K562 (cell line): Measurements from ENCODE around the gene FKRP. TPM values are rescaled to one million over a fixed set of nuclear protein-coding genes. Genes with fewer than 3 reads are reported as not detected.

Source experiments
- ATF3 ChIP-seq, 2 experiments: fragments of 450-650 bp in 1 of 2; sonication (generic) in 1 of 2; formaldehyde crosslinking in 1 of 2; IDR thresholded peaks in 1 of 2; conservative IDR thresholded peaks in 1 of 2; 2 replicates each; pipeline versions ENCODE4 v1.6.1 to v1.8.1; 2016 to 2023; ENCODE audit warnings: mild to moderate bottlenecking in 2 of 2, moderate library complexity in 2 of 2, inconsistent platforms in 1 of 2, missing genetic modification reagents in 1 of 2
- COPS2 ChIP-seq: fragments of 450-650 bp; conservative IDR thresholded peaks from 2 replicates; pipeline ENCODE4 v1.6.1; 2016; ENCODE audit warnings: mild to moderate bottlenecking, moderate library complexity
- E2F6 ChIP-seq, 2 experiments: IDR thresholded peaks; 2 replicates each; pipeline ENCODE4 v1.6.1; 2011; ENCODE audit warnings: borderline replicate concordance in 1 of 2, control low read depth in 1 of 2, low read depth in 1 of 2, low read length in 1 of 2, mild to moderate bottlenecking in 1 of 2, mixed read lengths in 1 of 2, moderate library complexity in 1 of 2; ENCODE audit not compliant: insufficient read depth in 1 of 2, insufficient read length in 1 of 2, poor library complexity in 1 of 2, severe bottlenecking in 1 of 2; ENCODE audit errors: extremely low read depth in 1 of 2
- EP400 ChIP-seq: fragments of 450-650 bp; IDR thresholded peaks from 2 replicates; pipeline ENCODE4 v1.6.1; 2017; ENCODE audit warnings: antibody characterized with exemption, mild to moderate bottlenecking, moderate library complexity
- HDAC2 ChIP-seq: fragments of 450-650 bp; IDR thresholded peaks from 2 replicates; pipeline ENCODE4 v1.6.1; 2016; ENCODE audit warnings: mild to moderate bottlenecking
- HNRNPLL ChIP-seq: fragments of 200-400 bp; formaldehyde crosslinking; IDR thresholded peaks from 2 replicates; pipeline ENCODE4 v1.6.1; 2017; ENCODE audit warnings: low read length, low read depth, mild to moderate bottlenecking; ENCODE audit not compliant: poor library complexity, severe bottlenecking
- IRF1 ChIP-seq: sonication (generic); formaldehyde crosslinking; IDR thresholded peaks from 2 replicates; pipeline ENCODE4 v1.8.0; 2022; ENCODE audit warnings: missing genetic modification reagents, mild to moderate bottlenecking, borderline replicate concordance
- NBN ChIP-seq: fragments of 450-650 bp; IDR thresholded peaks from 2 replicates; pipeline ENCODE4 v1.6.1; 2016; ENCODE audit warnings: low read depth, mild to moderate bottlenecking
- NR3C1 ChIP-seq: sonication (generic); formaldehyde crosslinking; IDR thresholded peaks from 2 replicates; pipeline ENCODE4 v1.8.1; 2022; ENCODE audit warnings: missing genetic modification reagents
- RNF2 ChIP-seq: sonication (generic); IDR thresholded peaks from 2 replicates; pipeline ENCODE4 v1.6.1; 2016
- SMARCC2 ChIP-seq: fragments of 450-650 bp; IDR thresholded peaks from 2 replicates; pipeline ENCODE4 v1.6.1; 2017; ENCODE audit warnings: antibody characterized with exemption, moderate library complexity, mild to moderate bottlenecking, low read depth
- SREBF1 ChIP-seq: fragments of 150-350 bp; IDR thresholded peaks from 2 replicates; pipeline ENCODE4 v1.6.1; 2014; ENCODE audit warnings: antibody characterized with exemption, low read depth, low read length, borderline replicate concordance
- TBP ChIP-seq: optimal IDR thresholded peaks from 2 replicates; pipeline ENCODE3; 2011; ENCODE audit warnings: low read depth, low read length, improper control_type of control experiment
- TCF7 ChIP-seq: sonication (generic); IDR thresholded peaks from 2 replicates; pipeline ENCODE4 v1.6.1; 2016; ENCODE audit warnings: antibody characterized with exemption, borderline replicate concordance
- USF2 ChIP-seq: sonication (generic); formaldehyde crosslinking; IDR thresholded peaks from 2 replicates; pipeline ENCODE4 v1.5.0; 2020; ENCODE audit warnings: missing genetic modification reagents
- YY1 ChIP-seq, 3 experiments: IDR thresholded peaks; 2 replicates each; pipeline ENCODE4 v1.6.1; 2011; ENCODE audit warnings: low read length in 2 of 3, mild to moderate bottlenecking in 2 of 3, moderate library complexity in 2 of 3, borderline replicate concordance in 1 of 3, control low read depth in 1 of 3, low read depth in 1 of 3; ENCODE audit not compliant: insufficient read depth in 3 of 3, insufficient replicate concordance in 2 of 3, control insufficient read depth in 1 of 3, insufficient read length in 1 of 3; ENCODE audit errors: extremely low read depth in 1 of 3
- ZBTB26 ChIP-seq: fragments of 450-650 bp; formaldehyde crosslinking; IDR thresholded peaks from 2 replicates; pipeline ENCODE4 v1.4.0; 2022; ENCODE audit warnings: missing genetic modification characterization
- ZNF707 ChIP-seq: fragments of 250-450 bp; sonication (Bioruptor Pico); conservative IDR thresholded peaks from 2 replicates; pipeline ENCODE4 v1.8.0; 2022; ENCODE audit warnings: inconsistent platforms, mild to moderate bottlenecking, moderate library complexity
- polyA plus RNA-seq, 8 experiments: library from polyadenylated mRNA; depleted of rRNA in 4 of 8; stranded (reverse) in 5 of 8; unstranded in 3 of 8; fragments of >200 nt; fragmentation: Nextera tagmentation in 2 of 8; fragmentation: Illumina TruSeq in 1 of 8; extraction: Ambion mirVana in 2 of 8; extraction: Trizol in 1 of 8; gene quantifications; 2 replicates each; pipeline versions ENCODE4 v1.2.1 to v1.2.3, GENCODE V29; 2011 to 2014; ENCODE audit warnings: inconsistent platforms in 1 of 8, missing spikeins in 1 of 8
- total RNA-seq, 7 experiments: library from RNA; depleted of rRNA in 6 of 7; stranded (reverse); fragments of >200 nt in 6 of 7; fragmentation: Illumina TruSeq in 2 of 7; extraction: Trizol in 2 of 7; gene quantifications; 2 replicates each; pipeline versions ENCODE4 v1.2.1 to v1.2.3, GENCODE V29; 2011 to 2021; ENCODE audit warnings: low replicate concordance in 1 of 7

FKRP gene
- total and polyA plus RNA-seq, 9 of the 15 experiments (the other 6 are each of a cell fraction or from before 2014, with no cell fraction given), result 0.68 to 16.1 (median 6.5) TPM

GRCh38 chr19:46788262-46788967, 42.6 kb downstream of the FKRP start, which contains the start of gene SLC1A5 (continued):
- TF ChIP-seq NBN (0 out of 2 replicates have a peak, but pooled peaks have one; percentile 32), TCF7 (no peak), IRF1 (CRISPR knock-in tag) (no peak), HDAC2 (peak; percentile 62; the same call in 1 of the 2 replicates), ZNF707 (CRISPR knock-in tag) (no peak), ATF3 (IDR thresholded peaks at IDR 0.05) (no peak), ATF3 (CRISPR knock-in tag; conservative IDR thresholded peaks at IDR 0.05) (peak; percentile 65; the same call in 1 of the 2 replicates), USF2 (CRISPR knock-in tag) (peak; percentile 5), YY1 (IDR thresholded peaks at IDR 0.05; ENCODE audit: borderline replicate concordance in 1 of 3, control insufficient read depth in 1 of 3, extremely low read depth in 1 of 3, insufficient read depth in 3 of 3, insufficient read length in 1 of 3, insufficient replicate concordance in 2 of 3, low read depth in 1 of 3, low read length in 2 of 3) (peak in 1 of 3 experiments; percentile 45), EP400 (peak; percentile 98), HNRNPLL (peak; percentile 71), SMARCC2 (peak; percentile 45; the same call in 1 of the 2 replicates), COPS2 (no peak), NR3C1 (CRISPR knock-in tag) (0 out of 2 replicates have a peak, but pooled peaks have one; percentile 67), TBP (peak; percentile 99), RNF2 (peak; percentile 24; the same call in 1 of the 2 replicates), E2F6 (IDR thresholded peaks at IDR 0.05; ENCODE audit: borderline replicate concordance in 1 of 2, extremely low read depth in 1 of 2, insufficient read depth in 1 of 2, insufficient read length in 1 of 2, low read depth in 1 of 2, low read length in 1 of 2, poor library complexity in 1 of 2, severe bottlenecking in 1 of 2) (peak; percentile 96 to 99), SREBF1 (0 out of 2 replicates have a peak, but pooled peaks have one; percentile 21), ZBTB26 (CRISPR knock-in tag) (peak; percentile 42; the same call in 1 of the 2 replicates)
